K562 (cell line): ENCODE measurements around the gene PYGO2.

ENCODE experiments used
- ATF3 ChIP-seq, 2 experiments: fragments of 450-650 bp in 1 of 2; sonication (generic) in 1 of 2; formaldehyde crosslinking in 1 of 2; IDR thresholded peaks in 1 of 2; conservative IDR thresholded peaks in 1 of 2; 2 replicates each; pipeline versions ENCODE4 v1.6.1 to v1.8.1; 2016 to 2023; ENCODE audit warnings: mild to moderate bottlenecking in 2 of 2, moderate library complexity in 2 of 2, inconsistent platforms in 1 of 2, missing genetic modification reagents in 1 of 2
- BCLAF1 ChIP-seq, 2 experiments: fragments of 450-650 bp in 1 of 2; IDR thresholded peaks; 2 replicates each; pipeline ENCODE4 v1.6.1; 2011 to 2017; ENCODE audit warnings: low read depth in 2 of 2, antibody characterized with exemption in 1 of 2, borderline replicate concordance in 1 of 2, low read length in 1 of 2, mild to moderate bottlenecking in 1 of 2, mixed read lengths in 1 of 2; ENCODE audit not compliant: control insufficient read depth in 1 of 2
- CTCF ChIP-seq, 3 experiments: IDR thresholded peaks in 2 of 3; conservative IDR thresholded peaks in 1 of 3; 2 replicates each; pipeline ENCODE4 v1.5.1; 2011 to 2012; ENCODE audit warnings: low read length in 3 of 3, mild to moderate bottlenecking in 3 of 3, control low read depth in 2 of 3, improper control_type of control experiment in 1 of 3, inconsistent platforms in 1 of 3, low read depth in 1 of 3, mixed read lengths in 1 of 3, moderate library complexity in 1 of 3; ENCODE audit not compliant: insufficient read depth in 2 of 3
- GTF2E2 ChIP-seq: fragments of 200-800 bp; sonication (Bioruptor generic); IDR thresholded peaks from 2 replicates; pipeline ENCODE4 v1.6.1; 2016; ENCODE audit warnings: missing genetic modification characterization, missing compliant biosample characterization
- NFATC3 ChIP-seq: fragments of 450-650 bp; IDR thresholded peaks from 2 replicates; pipeline ENCODE4 v1.6.1; 2017; ENCODE audit warnings: mild to moderate bottlenecking
- POLR2AphosphoS5 ChIP-seq: IDR thresholded peaks from 2 replicates; pipeline ENCODE4 v1.6.1; 2011; ENCODE audit warnings: mild to moderate bottlenecking, low read depth, low read length, moderate library complexity; ENCODE audit not compliant: control insufficient read depth, insufficient read depth
- SIN3A ChIP-seq, 2 experiments: fragments of 150-350 bp in 1 of 2; IDR thresholded peaks; 2 replicates each; pipeline ENCODE4 v1.6.1; 2011 to 2016; ENCODE audit warnings: borderline replicate concordance in 2 of 2, low read depth in 2 of 2, low read length in 2 of 2, mild to moderate bottlenecking in 2 of 2, moderate library complexity in 2 of 2; ENCODE audit not compliant: control insufficient read depth in 1 of 2
- SLC30A9 ChIP-seq: fragments of 250-450 bp; sonication (Bioruptor Pico); IDR thresholded peaks from 2 replicates; pipeline ENCODE4 v1.8.0; 2022; ENCODE audit warnings: mild to moderate bottlenecking, moderate library complexity
- TAF15 ChIP-seq: fragments of 200-400 bp; formaldehyde crosslinking; IDR thresholded peaks from 2 replicates; pipeline ENCODE4 v1.6.1; 2017; ENCODE audit warnings: mild to moderate bottlenecking, low read depth, low read length, moderate library complexity
- ZSCAN29 ChIP-seq: fragments of 450-650 bp; IDR thresholded peaks from 2 replicates; pipeline ENCODE4 v1.6.1; 2017

- TF ChIP-seq TAF15 (no peak), SLC30A9 (CRISPR knock-in tag) (no peak), BCLAF1 (IDR thresholded peaks at IDR 0.05; ENCODE audit: borderline replicate concordance in 1 of 2, control insufficient read depth in 1 of 2, low read depth in 2 of 2, low read length in 1 of 2) (no peak), CTCF (IDR thresholded peaks at IDR 0.05 in 2 of 3, conservative IDR thresholded peaks at IDR 0.05 in 1 of 3; ENCODE audit: insufficient read depth in 2 of 3, low read depth in 1 of 3, low read length in 3 of 3) (no peak), GTF2E2 (tag) (no peak), NFATC3 (no peak), ZSCAN29 (no peak), ATF3 (IDR thresholded peaks at IDR 0.05) (no peak), ATF3 (CRISPR knock-in tag; conservative IDR thresholded peaks at IDR 0.05) (no peak), POLR2AphosphoS5 (no peak), SIN3A (IDR thresholded peaks at IDR 0.05; ENCODE audit: borderline replicate concordance in 2 of 2, control insufficient read depth in 1 of 2, low read depth in 2 of 2, low read length in 2 of 2) (no peak)
Observed at GRCh38 chr1:154944401-154945159, 17.0 kb downstream of the PYGO2 start.
